Colonic mucosa (tissue), 4 donors: ENCODE measurements around the gene P4HA1. TPM values are rescaled to one million over a fixed set of nuclear protein-coding genes. Genes with fewer than 3 reads are reported as not detected.

Experiments
- DNase-seq: peaks from one replicate; pipeline ENCODE4 v3.0.0-alpha.2; 2020
- H3K27ac ChIP-seq: fragments of 200-600 bp; one replicate; pipeline ENCODE4 v1.8.0; 2021
- H3K27me3 ChIP-seq: fragments of 200-600 bp; one replicate; pipeline ENCODE4 v1.8.0; 2021
- H3K36me3 ChIP-seq: fragments of 200-600 bp; one replicate; pipeline ENCODE4 v1.8.0; 2021
- H3K4me1 ChIP-seq: fragments of 200-600 bp; one replicate; pipeline ENCODE4 v1.8.0; 2021; ENCODE audit warnings: mild to moderate bottlenecking
- H3K4me3 ChIP-seq: fragments of 200-600 bp; one replicate; pipeline ENCODE4 v1.8.0; 2021
- H3K9ac ChIP-seq, 2 donors: one replicate each; pipeline ENCODE4 v1.7.0; 2013; ENCODE audit warnings: control low read depth in 2 of 2, low read depth in 2 of 2, low read length in 2 of 2
- H3K9me3 ChIP-seq: fragments of 200-600 bp; one replicate; pipeline ENCODE4 v1.8.0; 2021
- intact Hi-C: fragments of 100-400 bp; cut with DNase I; formaldehyde crosslinking; loops from one replicate; pipeline ENCODE4 v1.14.1; 2022
- total RNA-seq, 2 donors: library from RNA; stranded (reverse); fragmentation: NEBNext Ultra II Directional in 1 of 2; extraction: Animal tissue kit (Norgen Biotek cat#: 25700) in 1 of 2; gene quantifications; one replicate each; pipeline ENCODE4 v1.2.1, GENCODE V29; 2021
- TF ChIP-seq, protein P1 (sequence below): fragments of 200-600 bp; IDR thresholded peaks from one replicate; pipeline ENCODE4 v1.8.0; 2022; ENCODE audit warnings: antibody characterized with exemption, mild to moderate bottlenecking
- donor health status: healthy.
- donor health status: DM: no; HTN: no; CAD: no.
- donor health status: DM: no; HTN: no; CAD: no.

P4HA1 gene
- total RNA-seq, 2 donors from 2014 or later, result 31.4 to 85.1 TPM

DNA sequence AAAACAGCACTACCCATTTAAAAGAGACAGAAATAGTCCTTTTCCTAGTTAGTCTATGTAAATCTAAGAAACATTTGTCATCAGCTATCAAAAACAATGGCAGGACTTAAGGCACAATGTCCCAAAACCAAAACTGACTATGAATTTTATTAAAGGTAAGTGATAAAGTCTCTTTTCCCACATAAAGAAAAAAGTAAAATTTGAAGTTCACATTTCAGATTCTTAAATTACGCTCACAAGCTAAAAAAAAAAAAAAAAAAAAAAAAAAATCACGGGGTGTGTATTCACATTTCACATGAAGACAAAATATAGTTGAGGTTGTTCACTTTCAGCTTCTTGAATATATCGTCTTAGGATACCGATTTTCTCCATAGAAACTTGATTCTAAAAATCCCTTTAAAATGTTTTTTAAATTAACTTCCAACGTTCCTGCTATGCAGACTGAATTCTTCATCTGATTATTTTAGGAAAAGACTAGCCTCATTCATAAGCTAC lies 1.6 kb downstream of the P4HA1 start:
- TF ChIP-seq, protein P1, sequence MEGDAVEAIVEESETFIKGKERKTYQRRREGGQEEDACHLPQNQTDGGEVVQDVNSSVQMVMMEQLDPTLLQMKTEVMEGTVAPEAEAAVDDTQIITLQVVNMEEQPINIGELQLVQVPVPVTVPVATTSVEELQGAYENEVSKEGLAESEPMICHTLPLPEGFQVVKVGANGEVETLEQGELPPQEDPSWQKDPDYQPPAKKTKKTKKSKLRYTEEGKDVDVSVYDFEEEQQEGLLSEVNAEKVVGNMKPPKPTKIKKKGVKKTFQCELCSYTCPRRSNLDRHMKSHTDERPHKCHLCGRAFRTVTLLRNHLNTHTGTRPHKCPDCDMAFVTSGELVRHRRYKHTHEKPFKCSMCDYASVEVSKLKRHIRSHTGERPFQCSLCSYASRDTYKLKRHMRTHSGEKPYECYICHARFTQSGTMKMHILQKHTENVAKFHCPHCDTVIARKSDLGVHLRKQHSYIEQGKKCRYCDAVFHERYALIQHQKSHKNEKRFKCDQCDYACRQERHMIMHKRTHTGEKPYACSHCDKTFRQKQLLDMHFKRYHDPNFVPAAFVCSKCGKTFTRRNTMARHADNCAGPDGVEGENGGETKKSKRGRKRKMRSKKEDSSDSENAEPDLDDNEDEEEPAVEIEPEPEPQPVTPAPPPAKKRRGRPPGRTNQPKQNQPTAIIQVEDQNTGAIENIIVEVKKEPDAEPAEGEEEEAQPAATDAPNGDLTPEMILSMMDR, result no peak
- no peaks in the 10 kb centered on the region for H3K36me3 ChIP-seq
- no peak for DNase-seq
- H3K27me3 ChIP-seq, result no peaks in the 10 kb centered on the region
- intact Hi-C loops, result loop anchor here (5.0 kb wide), 1 partner anchor 72 kb away; the partner anchor contains the start of genes ECD and FAM149B1
- H3K4me1 ChIP-seq, result no peaks in the 10 kb centered on the region
- peak overlapping the region; percentile 94 for H3K4me3 ChIP-seq
- no peaks in the 10 kb centered on the region for H3K9me3 ChIP-seq
- H3K27ac ChIP-seq, result peak overlapping the region; percentile 99
- H3K9ac ChIP-seq, result peak overlapping the region in 1 of 2 donors; percentile 94

DNA sequence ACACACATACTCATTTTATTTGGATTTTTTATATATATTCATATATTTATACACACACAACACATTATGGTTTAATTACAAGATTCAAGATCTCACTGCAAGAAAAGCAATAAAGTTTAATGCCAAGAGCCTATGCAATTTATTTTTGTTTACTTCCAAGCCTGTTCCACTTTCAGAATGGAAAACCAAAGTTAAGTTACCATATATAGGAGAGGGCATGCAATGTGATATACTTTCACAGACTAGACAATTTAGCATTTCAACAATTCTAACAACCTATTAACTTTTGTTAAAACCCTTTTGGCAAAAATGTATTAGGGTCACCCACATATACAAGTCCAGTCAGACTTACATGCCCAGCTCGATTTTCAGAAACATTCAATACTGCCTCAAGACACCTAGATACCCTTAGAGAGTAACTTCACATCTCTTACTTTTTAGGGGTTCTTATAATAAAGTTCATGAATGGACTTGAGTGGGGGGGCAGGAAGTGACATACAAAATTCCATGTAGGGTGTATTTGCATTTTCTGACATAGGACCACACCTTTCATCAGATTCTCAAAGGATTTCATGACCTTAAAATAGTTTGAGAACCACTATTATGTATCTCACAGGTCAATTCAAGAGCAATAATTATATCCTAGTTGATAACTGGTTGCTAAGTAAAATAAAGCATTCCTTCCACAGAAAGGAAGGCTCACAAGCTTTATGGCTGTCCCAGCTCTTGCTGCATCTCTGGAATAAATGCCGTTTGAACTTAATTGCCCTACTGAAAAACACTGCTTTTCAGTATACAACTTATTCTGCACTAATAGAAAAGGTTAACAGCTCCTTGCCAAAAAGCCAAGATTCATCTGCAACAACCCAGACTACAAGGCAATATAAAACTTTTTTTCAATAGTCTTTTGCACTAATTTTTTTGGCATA lies 2.5 kb downstream of the P4HA1 start:
- H3K36me3 ChIP-seq, result no peaks in the 10 kb centered on the region
- no peak overlapping the region for H3K27ac ChIP-seq
- TF ChIP-seq, protein P1, result no peak
- H3K4me1 ChIP-seq, result no peaks in the 10 kb centered on the region
- no peaks in the 10 kb centered on the region for H3K9me3 ChIP-seq
- no peak for DNase-seq
- H3K4me3 ChIP-seq, result peak overlapping the region; percentile 94
- intact Hi-C loops, result no loop called here
- H3K9ac ChIP-seq, result no peak overlapping the region
- H3K27me3 ChIP-seq, result no peaks in the 10 kb centered on the region

DNA sequence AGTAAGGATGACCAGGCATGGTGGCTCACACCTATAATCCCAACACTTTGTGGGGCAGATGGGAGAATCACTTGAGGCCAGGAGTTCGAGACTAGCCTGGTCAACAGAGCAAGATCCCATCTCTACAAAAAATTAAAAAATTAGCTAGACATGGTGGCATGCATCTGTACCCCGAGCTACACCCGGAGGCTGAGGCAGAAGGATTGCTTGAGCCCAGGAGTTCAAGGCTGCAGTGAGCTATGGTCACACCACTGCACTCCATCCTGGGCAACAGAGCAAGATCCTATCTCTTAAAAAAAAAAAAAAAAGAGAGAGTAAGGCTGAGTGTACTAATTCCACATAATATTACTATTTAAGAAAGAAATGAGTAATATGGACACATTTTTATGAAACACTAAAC lies 3.8 kb downstream of the P4HA1 start:
- Histone ChIP-seq H3K27ac (no peak overlapping the region), H3K27me3 (no peaks in the 10 kb centered on the region), H3K9ac (no peak overlapping the region), H3K4me1 (no peaks in the 10 kb centered on the region), H3K36me3 (no peaks in the 10 kb centered on the region), H3K9me3 (no peaks in the 10 kb centered on the region), H3K4me3 (no peak overlapping the region)
- intact Hi-C loops, result no loop called here
- no peak for DNase-seq
- TF ChIP-seq, protein P1, result no peak

DNA sequence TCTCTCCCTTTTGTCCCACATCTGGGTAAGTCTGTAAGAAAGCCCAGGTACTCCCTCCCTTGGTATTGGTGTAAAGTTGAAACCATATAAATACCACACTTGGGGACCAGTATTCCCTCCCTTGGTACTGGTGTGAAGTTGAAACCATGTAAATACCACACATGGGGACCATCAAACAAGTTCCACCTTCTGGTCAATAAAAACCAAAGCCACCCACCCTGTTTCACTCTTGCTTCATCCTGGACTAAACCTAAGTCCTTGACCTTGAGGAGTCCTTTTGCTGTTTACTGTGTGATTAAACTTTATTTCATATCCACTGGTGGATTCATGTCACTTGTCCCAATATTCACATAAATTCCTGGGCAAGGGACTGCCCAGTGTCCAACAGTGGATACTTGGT lies 8.4 kb downstream of the P4HA1 start:
- no peaks in the 10 kb centered on the region for H3K27me3 ChIP-seq
- no peaks in the 10 kb centered on the region for H3K36me3 ChIP-seq
- H3K9me3 ChIP-seq, result no peaks in the 10 kb centered on the region
- intact Hi-C loops, result no loop called here
- no peak overlapping the region for H3K27ac ChIP-seq
- H3K9ac ChIP-seq, result no peak overlapping the region
- DNase-seq, result no peak
- TF ChIP-seq, protein P1, result no peak
- no peaks in the 10 kb centered on the region for H3K4me1 ChIP-seq
- H3K4me3 ChIP-seq, result no peak overlapping the region

DNA sequence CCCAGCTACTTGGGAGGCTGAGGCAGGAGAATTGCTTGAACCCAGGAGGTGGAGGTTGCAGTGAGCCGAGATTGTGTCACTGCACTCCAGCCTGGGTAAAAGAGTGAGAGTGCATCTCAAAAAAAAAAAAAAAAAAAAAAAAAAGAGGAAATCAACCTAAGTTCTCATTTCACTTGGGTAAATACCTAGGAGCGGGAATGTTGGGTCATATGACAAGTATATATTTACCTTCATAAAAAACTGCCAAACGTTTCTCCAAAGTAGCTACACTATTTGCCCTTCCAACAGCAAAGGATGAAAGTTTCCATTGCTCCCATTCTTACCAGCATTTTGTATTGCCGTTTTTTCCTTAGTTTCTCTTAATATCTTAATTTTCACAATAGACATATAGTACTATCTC lies 9.8 kb downstream of the P4HA1 start:
- Histone ChIP-seq H3K27me3 (no peaks in the 10 kb centered on the region), H3K27ac (no peak overlapping the region), H3K36me3 (no peaks in the 10 kb centered on the region), H3K9me3 (no peaks in the 10 kb centered on the region), H3K9ac (no peak overlapping the region), H3K4me1 (no peaks in the 10 kb centered on the region), H3K4me3 (no peak overlapping the region)
- no peak for DNase-seq
- intact Hi-C loops, result no loop called here
- TF ChIP-seq, protein P1, result no peak
